HFF-Myc (cell line): ENCODE results near the gene TMEM63B.
A peak's percentile ranks its signal among the peaks of the same experiment; 100 is the strongest.

Experiments used
- DNase-seq: peaks from one replicate; pipeline ENCODE4 v3.0.0-alpha.2; 2011; ENCODE audit warnings: low read depth; ENCODE audit errors: extremely low read depth
- H3K4me3 ChIP-seq: replicated peaks from 2 replicates; pipeline ENCODE4 v1.5.1; 2011; ENCODE audit warnings: low read depth, mild to moderate bottlenecking, control low read depth, low read length
- CTCF ChIP-seq: IDR thresholded peaks from 2 replicates; pipeline ENCODE4 v1.5.1; 2012; ENCODE audit warnings: mild to moderate bottlenecking, low read depth, low read length, control low read depth; ENCODE audit errors: missing control alignments

The TMEM63B gene

GRCh38 chr6:44117397-44118128 is 9.8 kb upstream of the TMEM63B start:
- H3K4me3 ChIP-seq, result no peak overlapping the region
- no peak for TF ChIP-seq CTCF
- DNase-seq, result no peak

GRCh38 chr6:44119704-44120262 is 7.6 kb upstream of the TMEM63B start:
- no peak for TF ChIP-seq CTCF
- DNase-seq, result no peak
- no peak overlapping the region for H3K4me3 ChIP-seq

- no peak for DNase-seq
- no peak for TF ChIP-seq CTCF
- no peak overlapping the region for H3K4me3 ChIP-seq
Measured at GRCh38 chr6:44120692-44121443, 6.5 kb upstream of the TMEM63B start.

- H3K4me3 ChIP-seq, result no peak overlapping the region
- DNase-seq, result no peak
- TF ChIP-seq CTCF, result no peak
Measured at GRCh38 chr6:44122801-44123200, 4.6 kb upstream of the TMEM63B start.

GRCh38 chr6:44123544-44123943 is 3.8 kb upstream of the TMEM63B start:
- H3K4me3 ChIP-seq, result no peak overlapping the region; the same call in 1 of the 2 replicates
- no peak for DNase-seq
- no peak for TF ChIP-seq CTCF

GRCh38 chr6:44126320-44127149 is 819 bp upstream of the TMEM63B start:
- DNase-seq, result no peak

More at GRCh38 chr6:44126320-44127149, 819 bp upstream of the TMEM63B start:
- TF ChIP-seq CTCF, result no peak
- H3K4me3 ChIP-seq, result peak overlapping the region; percentile 90
